Measurements from ENCODE around the gene WNK2. TPM values are rescaled to one million over a fixed set of nuclear protein-coding genes. Genes with fewer than 3 reads are reported as not detected.

Gene WNK2
- total RNA-seq, 1 experiment from 2014 or later, result 0.02 TPM

DNA sequence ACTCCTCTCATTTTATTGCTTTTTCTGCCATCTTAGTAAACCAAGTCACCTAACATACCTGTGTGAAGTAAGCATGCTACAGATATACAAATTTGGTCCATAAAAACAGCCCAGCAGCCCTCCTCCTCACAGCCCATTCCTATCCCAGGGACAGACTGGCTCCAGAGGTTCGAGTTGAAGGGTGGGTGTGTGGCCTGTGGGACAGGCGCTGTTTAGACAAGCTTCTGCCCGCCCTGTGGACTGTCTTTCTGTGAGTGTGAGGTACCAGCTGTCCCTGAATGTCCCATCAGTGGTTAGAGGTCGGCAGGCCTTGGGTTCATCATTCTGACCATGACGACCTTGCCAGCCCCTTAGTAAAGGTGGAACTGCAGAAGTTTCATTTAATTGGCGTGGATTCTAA lies 82.0 kb downstream of the WNK2 start:
- no peak for DNase-seq (ENCODE audit: low spot score)

- DNase-seq (ENCODE audit: low spot score), result no peak
These were observed 82.6 kb downstream of the WNK2 start for GRCh38 chr9:93266521-93267001.

DNA sequence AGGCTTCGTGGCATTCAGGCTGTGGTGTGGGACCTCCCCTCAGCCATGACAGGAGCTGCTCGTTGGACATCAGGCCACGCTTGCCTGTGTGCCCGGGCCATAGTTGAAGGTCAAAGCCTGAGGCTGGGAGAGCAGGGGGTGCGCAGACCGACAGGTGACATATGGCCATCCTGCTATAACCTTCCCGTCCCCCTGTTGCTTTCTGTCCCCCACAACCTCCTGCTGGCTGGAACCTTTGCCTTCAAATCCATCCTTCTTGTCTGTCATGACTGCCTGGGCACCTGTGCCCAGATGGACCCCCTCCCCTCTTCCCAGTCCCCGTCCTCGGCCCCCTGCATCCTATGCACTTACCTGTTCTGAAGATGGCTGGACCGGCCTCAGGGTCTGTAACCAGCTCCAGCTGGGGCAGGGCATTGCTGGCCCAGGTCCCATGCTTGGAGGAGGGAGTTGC lies 83.2 kb downstream of the WNK2 start:
- no peak for DNase-seq (ENCODE audit: low spot score)

GRCh38 chr9:93267681-93268505 lies 84.0 kb downstream of the WNK2 start:
- no peak for DNase-seq (ENCODE audit: low spot score)

DNA sequence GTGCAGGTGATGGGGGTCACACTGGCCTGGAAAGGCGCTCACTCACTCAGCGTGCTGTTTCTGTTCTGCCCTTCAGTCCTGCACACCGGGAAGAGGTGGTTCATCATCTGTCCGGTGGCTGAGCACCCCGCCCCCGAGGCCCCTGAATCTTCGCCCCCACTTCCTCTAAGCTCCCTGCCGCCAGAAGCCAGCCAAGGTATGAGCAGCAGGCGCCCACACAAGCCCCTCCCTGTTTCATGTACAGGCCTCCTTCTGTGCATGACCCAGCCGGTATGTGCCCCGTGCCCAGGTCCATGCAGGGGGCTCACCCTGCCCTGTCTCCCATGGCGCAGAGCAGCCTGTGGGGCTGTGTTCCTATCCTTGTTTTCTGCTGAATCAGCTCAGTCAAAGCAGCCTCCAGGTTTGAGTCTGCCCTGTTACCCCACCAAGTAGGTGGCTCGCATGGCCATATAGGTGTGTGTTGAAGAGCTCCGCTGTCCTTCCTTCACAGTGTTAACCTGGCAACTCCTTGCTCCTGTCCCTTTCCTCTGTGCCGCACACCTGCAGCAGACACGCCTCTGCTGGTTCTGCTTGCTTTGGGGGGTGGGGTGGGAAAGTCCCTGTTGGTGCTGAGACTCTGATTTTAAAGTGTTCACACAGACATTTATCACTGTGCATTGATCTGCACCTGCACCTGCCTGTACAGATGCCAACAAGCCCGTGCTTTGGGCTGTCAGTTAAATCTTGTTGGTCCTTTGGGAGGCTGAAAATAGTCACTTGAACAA lies 84.8 kb downstream of the WNK2 start:
- no peak for DNase-seq (ENCODE audit: low spot score)

DNA sequence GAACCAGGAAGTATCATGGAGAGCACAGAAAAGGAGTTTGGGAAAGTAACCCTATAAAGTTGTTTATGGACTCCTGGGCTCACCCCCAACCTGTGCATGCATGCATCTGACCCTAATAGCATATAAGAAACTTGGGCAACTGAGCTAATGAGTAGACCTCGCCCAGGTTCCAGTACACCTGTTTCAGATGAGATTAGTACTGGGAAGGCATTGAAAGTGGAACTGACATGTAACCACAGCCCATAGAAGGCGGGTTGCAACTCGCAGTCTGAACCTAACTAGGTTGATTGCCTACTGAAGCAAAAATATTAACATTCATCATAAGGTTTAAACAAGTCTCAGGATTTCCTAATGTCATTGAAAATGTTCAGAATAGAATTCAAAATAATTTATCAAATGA lies 87.0 kb downstream of the WNK2 start:
- no peak for DNase-seq (ENCODE audit: low spot score)

- DNase-seq (ENCODE audit: low spot score), result no peak
These were observed 93.0 kb downstream of the WNK2 start for GRCh38 chr9:93276973-93277372.

GRCh38 chr9:93278144-93278543 lies 94.2 kb downstream of the WNK2 start:
- no peak for DNase-seq (ENCODE audit: low spot score)

GRCh38 chr9:93280661-93281259 lies 96.8 kb downstream of the WNK2 start:
- no peak for DNase-seq (ENCODE audit: low spot score)

GRCh38 chr9:93286252-93287188 lies 102.6 kb downstream of the WNK2 start:
- DNase-seq (ENCODE audit: low spot score), result no peak

- DNase-seq (ENCODE audit: low spot score), result no peak
These were observed 103.2 kb downstream of the WNK2 start for GRCh38 chr9:93287189-93287552.

GRCh38 chr9:93287593-93287992 lies 103.7 kb downstream of the WNK2 start:
- DNase-seq (ENCODE audit: low spot score), result no peak

GRCh38 chr9:93288341-93288740 lies 104.4 kb downstream of the WNK2 start:
- DNase-seq (ENCODE audit: low spot score), result no peak

- DNase-seq (ENCODE audit: low spot score), result no peak
These were observed 105.2 kb downstream of the WNK2 start for GRCh38 chr9:93288891-93289883.

DNA sequence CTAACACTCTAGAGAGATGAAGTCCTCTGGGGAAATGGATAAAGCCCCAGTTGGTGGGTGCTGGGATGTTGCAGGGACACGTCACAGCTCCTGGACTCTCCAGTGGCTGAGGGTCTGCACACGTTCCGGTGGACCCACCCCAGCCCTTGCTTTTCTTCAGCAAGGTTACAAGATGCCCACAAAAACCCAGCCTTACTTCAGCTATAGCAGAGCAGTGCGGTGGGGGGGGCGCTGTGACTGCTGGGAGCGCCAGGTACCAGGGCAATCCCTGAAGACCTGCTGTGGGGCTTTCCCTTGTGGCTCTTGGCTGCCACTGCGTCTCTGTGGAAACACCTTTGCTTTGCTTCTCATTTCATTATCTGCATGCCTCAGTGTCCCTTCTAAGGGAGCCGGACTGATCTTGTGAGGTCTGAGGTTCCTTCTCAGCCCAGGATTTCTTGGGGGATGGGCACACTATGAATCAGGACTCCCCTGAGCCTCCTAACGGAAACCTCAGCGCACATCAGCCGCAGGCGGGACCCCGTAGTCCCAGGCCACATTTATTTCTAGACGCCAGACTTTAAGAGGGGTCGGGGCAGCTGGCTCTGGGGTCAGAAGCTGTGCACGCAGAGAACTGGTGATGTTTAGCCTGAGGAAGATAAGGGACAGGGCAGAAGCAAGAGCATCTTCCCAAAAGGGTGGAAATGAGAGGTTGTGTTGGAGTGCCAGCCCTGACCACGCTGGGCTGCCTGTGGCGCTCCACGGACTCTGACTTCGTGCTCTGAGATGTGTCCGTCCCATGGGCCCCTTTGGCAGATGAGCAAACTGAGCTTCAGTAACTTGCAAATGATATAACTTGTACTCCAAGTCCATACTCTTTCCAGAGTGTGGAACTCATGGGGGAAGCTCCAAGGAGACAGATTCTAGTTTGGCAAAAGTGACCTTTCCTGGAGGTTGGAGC lies 106.8 kb downstream of the WNK2 start:
- no peak for DNase-seq (ENCODE audit: low spot score)

DNA sequence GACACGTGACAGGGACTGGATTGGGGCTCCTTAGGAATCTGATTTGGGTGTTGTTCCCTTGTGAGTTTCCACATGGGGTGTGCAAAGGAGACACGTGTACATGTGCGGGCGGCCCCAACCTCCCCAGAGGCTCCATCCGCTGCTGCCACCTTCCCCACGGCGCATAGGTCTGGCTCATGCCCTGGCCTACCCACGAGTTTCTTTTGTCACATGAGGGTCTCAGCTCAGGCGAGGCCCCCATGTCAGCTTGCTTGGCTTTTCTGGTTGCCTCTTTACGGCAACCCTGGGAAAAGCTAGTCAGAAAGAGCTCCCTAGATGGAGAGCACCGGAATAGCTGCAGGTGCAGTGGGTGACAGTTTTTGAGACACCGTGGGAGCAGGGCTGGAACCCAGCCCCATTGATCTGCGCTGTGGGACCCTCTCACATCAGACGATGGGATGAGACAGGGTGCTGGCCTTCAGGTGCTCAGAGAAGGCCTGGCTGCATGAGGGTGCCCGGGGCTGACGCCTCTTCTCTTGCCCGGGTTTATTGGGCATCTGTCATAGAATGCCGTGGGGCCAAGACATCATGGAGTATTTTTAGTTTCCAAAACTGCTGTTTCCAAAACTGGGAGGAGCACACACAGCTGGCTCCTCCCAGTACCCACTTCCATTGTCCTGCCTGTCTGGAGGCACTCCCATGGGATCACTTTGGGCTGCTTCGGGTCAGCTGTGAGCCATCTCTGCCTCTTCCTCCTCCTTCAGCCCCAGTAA lies 107.8 kb downstream of the WNK2 start:
- DNase-seq (ENCODE audit: low spot score), result no peak

DNA sequence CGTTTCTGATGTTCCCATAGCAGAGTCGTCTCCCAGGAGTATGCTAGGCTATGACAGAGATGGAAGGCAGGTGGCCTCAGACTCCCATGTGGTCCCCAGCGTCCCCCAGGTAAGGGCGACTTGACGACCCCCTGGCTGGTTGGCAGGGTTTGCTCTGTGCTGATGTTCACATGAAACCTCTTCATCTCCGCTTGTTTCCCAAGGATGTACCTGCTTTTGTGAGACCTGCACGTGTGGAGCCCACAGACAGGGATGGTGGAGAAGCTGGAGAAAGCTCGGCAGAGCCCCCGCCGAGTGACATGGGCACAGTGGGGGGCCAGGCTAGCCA lies 108.3 kb downstream of the WNK2 start:
- no peak for DNase-seq (ENCODE audit: low spot score)

DNA sequence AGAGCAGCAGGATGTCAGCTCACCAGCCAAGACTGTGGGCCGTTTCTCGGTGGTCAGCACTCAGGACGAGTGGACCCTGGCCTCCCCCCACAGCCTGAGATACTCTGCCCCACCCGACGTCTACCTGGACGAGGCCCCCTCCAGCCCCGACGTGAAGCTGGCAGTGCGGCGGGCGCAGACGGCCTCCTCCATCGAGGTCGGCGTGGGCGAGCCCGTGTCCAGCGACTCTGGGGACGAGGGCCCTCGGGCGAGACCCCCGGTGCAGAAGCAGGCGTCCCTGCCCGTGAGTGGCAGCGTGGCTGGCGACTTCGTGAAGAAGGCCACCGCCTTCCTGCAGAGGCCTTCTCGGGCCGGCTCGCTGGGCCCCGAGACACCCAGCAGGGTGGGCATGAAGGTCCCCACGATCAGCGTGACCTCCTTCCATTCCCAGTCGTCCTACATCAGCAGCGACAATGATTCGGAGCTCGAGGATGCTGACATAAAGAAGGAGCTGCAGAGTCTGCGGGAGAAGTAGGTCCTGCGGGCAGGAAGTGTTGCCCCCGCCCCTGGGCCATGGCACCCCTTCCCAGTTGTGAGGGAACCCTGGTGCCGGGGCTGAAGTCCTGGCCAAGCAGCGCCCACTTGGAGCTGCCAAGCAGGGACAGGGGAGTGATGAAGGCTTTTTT lies 108.9 kb downstream of the WNK2 start:
- DNase-seq (ENCODE audit: low spot score), result no peak
